Posterior vena cava (tissue), 2 donors: Measurements from ENCODE around the gene KIAA0232. TPM values are rescaled to one million over a fixed set of nuclear protein-coding genes. Genes with fewer than 3 reads are reported as not detected.
A peak's percentile ranks its signal among the peaks of the same experiment; 100 is the strongest.
"Not testable (repeated sequence)": the region's sequence is repeated elsewhere in the genome, so short reads cannot be mapped to it uniquely, and the experiment has no call there.

Source experiments
- DNase-seq: peaks from one replicate; pipeline ENCODE4 v3.0.0-alpha.2; 2020; ENCODE audit warnings: low spot score
- intact Hi-C, 2 donors: fragments of 100-400 bp; cut with DNase I; formaldehyde crosslinking; loops; one replicate each; pipeline versions ENCODE4 v1.14.1 to v1.14.2; 2022 to 2023
- total RNA-seq, 2 donors: library from RNA; stranded (reverse); fragmentation: NEBNext Ultra II Directional; extraction: Animal tissue kit (Norgen Biotek cat#: 25700); gene quantifications; one replicate each; pipeline ENCODE4 v1.2.1, GENCODE V29; 2021
- donor health status: DM: yes; HTN: yes; CAD: no.
- donor health status: DM: yes; HTN: yes; CAD: no.

Gene KIAA0232
- total RNA-seq, 2 donors from 2014 or later: 29.1 to 32.9 TPM

GRCh38 chr4:6888506-6889071 lies 106.1 kb downstream of the KIAA0232 start:
- peak; percentile 60 for DNase-seq
- intact Hi-C loops: no loop called here

DNA sequence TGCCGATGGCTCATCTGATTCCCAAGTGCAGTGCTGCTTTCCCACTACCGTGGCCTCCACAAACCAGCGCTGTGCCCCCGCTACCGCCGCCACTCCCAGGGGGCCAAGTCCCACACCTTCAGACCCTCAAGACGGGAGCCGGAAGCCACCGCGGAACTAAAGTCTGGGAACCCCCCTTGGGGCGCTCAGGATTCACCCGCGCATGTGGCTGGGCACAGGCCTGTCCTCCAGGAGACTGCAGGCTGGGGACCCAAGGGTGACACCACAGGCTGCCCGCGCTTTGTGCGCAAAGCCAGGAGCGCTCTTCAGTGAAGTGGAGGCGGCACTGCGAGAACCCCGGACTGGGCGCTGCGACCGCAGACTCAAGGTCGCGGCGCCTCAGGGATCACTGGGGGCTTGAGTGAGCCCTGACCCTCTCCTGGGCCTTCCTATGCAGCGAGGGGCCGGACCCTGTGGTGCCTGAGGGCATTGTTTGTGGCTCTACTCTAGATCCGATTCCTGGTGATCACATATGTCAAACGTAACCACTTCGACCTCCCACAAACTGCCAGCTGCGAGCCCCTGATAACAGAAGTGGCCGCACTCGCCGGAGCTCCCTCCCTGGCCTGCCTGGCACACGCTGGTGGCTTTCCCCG lies 106.7 kb downstream of the KIAA0232 start:
- peak; percentile 66 for DNase-seq
- intact Hi-C loops: no loop called here

- intact Hi-C loops: no loop called here
- DNase-seq: peak; percentile 72
These were observed 107.3 kb downstream of the KIAA0232 start for GRCh38 chr4:6889736-6890324.

DNA sequence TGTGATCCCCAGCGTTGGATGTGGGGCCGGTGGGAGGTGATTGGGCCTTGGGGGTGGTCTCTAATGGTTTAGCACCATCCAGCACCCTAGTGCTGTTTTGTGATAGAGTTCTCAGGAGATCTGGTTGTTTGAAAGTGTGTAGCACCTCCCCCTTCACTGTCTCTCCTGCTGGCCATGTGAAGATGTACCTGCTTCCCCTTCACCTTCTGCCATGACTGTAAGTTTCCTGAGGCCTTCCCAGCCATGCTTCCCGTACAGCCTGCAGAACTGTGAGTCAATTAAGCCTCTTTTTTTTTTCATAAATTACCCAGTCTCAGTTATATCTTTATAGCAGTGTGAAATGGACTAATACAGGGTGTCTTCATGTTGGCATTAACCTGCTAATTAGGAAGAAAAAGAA lies 107.8 kb downstream of the KIAA0232 start:
- intact Hi-C loops: no loop called here
- peak; percentile 30 for DNase-seq

- DNase-seq: peak; percentile 32
- intact Hi-C loops: not testable (repeated sequence)
These were observed 108.4 kb downstream of the KIAA0232 start for GRCh38 chr4:6890971-6891370.

- peak; percentile 69 for DNase-seq
- intact Hi-C loops: no loop called here
These were observed 109.1 kb downstream of the KIAA0232 start for GRCh38 chr4:6891436-6892170.

- DNase-seq: no peak
- intact Hi-C loops: no loop called here
These were observed 109.8 kb downstream of the KIAA0232 start for GRCh38 chr4:6892190-6892908.

DNA sequence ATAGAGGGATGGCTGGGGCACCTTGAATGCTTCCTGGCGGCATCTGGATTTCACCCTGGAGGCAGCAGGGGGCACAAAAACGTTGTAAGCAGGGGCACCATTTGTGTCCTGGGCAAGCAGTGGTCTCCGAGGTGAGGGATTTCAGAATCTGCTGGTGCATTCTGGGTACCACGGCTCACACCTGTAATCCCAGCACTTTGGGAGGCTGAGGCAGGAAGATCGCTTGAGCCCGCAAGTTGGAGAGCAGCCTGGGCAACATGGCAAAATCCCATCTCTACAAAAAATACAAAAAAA lies 110.3 kb downstream of the KIAA0232 start:
- intact Hi-C loops: no loop called here

DNA sequence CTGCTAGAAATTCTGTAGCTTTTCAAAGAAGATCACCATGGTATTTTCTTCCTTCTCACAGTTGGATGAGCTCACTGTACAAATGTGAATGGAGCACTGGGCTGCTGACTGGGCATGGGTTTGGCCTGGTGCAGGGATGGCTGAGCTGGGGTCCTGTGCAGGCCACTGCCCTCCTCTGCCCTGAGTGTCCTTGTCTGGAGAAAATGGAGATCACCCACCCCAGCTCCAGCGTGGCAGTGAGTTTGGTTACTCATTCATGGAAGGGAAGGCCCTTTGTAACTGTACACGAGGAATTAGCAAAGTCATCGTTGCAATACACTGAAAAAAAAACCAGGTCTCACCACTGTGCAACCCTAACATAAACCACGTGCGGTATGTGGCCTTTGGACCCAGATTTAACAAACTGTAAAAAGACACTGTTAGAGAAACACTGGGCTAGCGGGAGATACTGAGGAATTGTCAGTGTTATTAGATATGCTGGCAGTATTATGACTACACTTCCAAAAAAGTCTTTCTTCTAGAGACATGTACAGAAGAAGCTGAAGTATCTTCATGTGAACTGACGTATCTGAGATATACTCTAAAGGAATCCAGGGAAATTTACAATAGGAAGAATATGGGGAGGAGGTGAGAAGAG lies 111.0 kb downstream of the KIAA0232 start:
- DNase-seq: no peak
- intact Hi-C loops: no loop called here

More for the DNA sequence above, 110.3 kb downstream of the KIAA0232 start:
- DNase-seq: no peak

DNA sequence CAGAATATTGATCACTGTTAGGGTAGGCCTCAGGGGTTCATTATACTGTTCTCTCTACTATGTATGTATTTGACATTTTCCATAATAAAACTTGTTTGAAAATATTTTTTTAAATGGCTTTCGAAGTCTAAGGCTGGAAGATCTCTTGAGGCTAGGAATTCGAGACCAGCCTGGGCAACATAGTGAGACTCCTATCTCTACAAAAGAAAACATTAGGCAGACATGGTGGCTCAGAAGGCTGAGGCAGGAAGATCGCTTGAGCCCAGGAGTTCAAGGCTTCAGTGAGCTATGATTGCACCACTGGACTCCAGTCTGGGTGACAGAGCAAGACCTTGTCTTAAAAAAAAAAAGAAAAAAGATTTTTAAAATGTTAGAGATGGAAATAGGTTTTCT lies 111.6 kb downstream of the KIAA0232 start:
- DNase-seq: no peak
- intact Hi-C loops: no loop called here

GRCh38 chr4:6894528-6895498 lies 112.3 kb downstream of the KIAA0232 start:
- DNase-seq: no peak
- intact Hi-C loops: no loop called here

DNA sequence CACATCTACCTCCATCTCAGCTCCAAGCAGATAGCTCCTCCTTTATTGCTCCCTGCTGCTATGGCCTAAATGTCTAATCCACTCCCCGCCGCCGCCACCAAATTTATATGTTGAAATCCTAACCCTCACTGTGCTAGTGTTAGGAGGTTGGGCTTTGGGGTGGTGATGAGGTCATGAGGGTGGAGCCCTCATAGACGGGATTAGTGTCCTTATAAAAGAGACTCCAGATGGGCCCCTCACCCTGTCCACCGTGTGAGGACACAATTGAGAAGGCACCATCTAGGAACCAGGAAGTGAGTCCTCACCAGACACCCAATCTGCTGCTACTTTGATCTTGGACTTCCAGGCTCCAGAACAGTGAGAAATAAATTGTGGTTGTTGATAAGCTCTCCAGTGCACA lies 113.5 kb downstream of the KIAA0232 start:
- intact Hi-C loops: no loop called here
- no peak for DNase-seq

DNA sequence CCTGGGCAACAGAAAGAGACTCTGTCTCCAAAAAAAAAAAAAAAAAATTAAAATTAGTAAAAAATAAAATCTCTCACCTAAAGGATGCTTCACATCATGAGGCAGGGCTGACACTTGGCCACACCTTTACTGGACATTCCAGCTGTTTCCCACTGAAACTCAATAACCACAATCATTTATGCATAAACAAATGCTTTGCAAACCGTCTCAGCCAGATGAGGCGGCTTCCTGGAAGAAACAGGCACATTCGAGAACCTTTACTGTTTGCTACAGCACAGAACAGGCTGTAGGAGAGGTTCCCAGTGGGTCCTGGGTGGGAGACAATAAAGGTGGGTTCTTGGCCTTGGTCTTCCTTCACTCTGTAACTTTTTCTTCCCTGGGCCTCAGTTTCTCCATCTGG lies 116.2 kb downstream of the KIAA0232 start:
- intact Hi-C loops: no loop called here

GRCh38 chr4:6900181-6900812 lies 117.8 kb downstream of the KIAA0232 start:
- intact Hi-C loops: no loop called here
- DNase-seq: no peak

More for the DNA sequence above, 116.2 kb downstream of the KIAA0232 start:
- no peak for DNase-seq

DNA sequence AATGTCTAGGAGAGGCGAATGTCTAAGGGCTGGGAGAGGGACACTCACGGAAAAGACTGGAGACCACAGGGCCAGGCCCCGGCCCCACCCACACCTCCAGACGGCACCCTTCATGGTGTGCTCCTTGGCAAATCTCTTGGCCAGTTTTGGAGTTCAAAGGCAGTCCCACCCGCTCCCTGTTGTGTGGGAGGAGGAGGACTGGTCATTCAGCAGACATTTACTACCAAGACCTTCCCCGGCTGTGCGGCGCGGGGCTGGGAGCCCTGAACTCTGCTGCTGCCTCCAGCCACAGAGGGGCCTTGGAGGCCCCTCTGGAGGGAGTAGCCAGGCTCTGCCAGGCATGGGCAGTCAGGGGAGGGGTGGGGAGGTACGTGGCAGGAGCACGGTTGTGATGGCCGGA lies 118.4 kb downstream of the KIAA0232 start:
- intact Hi-C loops: no loop called here

DNA sequence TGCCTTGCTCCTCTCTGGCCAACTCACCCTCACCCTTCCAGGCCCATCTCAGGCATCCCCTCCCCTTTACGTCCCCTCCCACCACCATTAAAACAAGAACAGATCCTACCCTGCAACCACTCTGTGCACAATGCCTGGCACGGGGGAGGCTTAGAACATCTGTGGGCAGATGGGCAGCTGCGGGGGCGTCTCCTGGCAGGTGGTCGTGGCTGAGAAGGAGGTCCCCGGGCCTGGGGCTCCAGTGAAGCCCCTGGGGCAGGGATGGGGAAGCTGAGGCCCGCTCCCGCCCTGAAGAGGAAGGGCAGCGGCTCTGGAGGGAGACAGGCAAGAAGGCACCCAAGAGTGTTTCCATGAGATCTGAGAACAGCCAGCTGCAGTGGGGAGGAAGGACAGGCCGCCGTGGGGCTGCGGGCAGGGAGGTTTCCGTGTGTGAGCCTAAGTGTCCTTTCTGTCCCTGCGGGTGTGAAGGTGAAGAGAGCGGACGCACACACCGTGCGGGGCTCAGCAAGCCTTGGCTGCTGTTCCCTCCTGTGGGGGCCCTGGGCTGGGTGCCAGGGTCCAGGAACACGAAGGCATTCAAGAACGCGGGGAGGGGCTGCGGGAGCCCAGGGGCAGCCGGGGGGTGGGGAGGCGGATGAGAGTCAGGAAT lies 119.3 kb downstream of the KIAA0232 start:
- intact Hi-C loops: no loop called here
- no peak for DNase-seq

More for the DNA sequence above, 118.4 kb downstream of the KIAA0232 start:
- DNase-seq: no peak

DNA sequence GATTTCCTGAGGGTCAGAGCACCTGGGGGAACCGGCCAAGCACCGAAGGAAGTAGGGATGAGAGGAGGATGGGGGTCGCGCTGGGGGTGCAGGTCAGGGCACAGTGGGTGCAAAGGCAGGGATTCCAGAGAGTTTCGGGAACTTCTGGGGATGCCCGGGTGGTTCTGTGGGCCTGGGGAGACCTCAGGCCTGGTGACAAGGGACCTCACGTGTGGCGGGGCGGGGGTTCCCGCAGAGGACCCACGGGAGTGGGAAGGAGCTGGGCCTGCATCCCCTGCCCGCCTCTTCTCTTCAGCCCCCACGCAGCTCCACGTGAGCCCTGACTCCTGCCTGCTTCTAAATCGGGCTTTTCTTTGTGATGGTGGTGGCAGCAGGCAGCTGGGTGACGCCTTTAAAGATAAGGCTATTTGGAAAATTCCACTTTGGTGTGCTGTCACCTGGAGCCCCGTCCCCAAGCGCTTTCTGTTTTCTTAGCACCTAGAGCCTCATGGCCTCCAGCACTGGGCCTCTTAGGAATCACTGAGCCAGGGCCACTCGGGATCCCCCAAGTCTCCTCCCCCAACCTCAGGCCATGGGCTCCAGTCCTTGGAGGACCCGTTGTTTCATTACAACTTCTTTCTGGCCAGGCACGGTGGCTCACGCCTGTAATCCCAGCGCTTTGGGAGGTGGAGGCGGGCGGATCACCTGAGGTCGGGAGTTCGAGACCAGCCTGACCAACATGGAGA lies 120.0 kb downstream of the KIAA0232 start:
- intact Hi-C loops: no loop called here
- no peak for DNase-seq
